Kidney epithelial cell (primary cell): ENCODE measurements around the gene RDX. TPM values are rescaled to one million over a fixed set of nuclear protein-coding genes. Genes with fewer than 3 reads are reported as not detected.

ENCODE experiments used
- DNase-seq: peaks from one replicate; pipeline ENCODE4 v3.0.0-alpha.2; 2010; ENCODE audit warnings: low read depth
- H3K27me3 ChIP-seq: 2 replicates; pipeline ENCODE4 v1.6.0; 2011; ENCODE audit warnings: low read length; ENCODE audit not compliant: control insufficient read depth, insufficient read depth
- H3K36me3 ChIP-seq: 2 replicates; pipeline ENCODE4 v1.5.1; 2011; ENCODE audit warnings: low read length; ENCODE audit not compliant: control insufficient read depth, insufficient read depth
- H3K4me3 ChIP-seq: 2 replicates; pipeline ENCODE4 v1.5.1; 2011; ENCODE audit warnings: low read depth, mild to moderate bottlenecking, control low read depth, low read length
- total RNA-seq: library from RNA; depleted of rRNA; stranded (reverse); fragments of >200 nt; gene quantifications from 2 replicates; pipeline ENCODE4 v1.2.3, GENCODE V29; 2015
- TF ChIP-seq, protein P1 (sequence below): IDR thresholded peaks from 2 replicates; pipeline ENCODE4 v1.5.1; 2011; ENCODE audit warnings: mild to moderate bottlenecking, moderate library complexity, low read length, control low read depth, inconsistent platforms; ENCODE audit not compliant: insufficient read depth, poor library complexity, severe bottlenecking

The RDX gene
- total RNA-seq, 1 donor from 2014 or later = 46.7 TPM

DNA sequence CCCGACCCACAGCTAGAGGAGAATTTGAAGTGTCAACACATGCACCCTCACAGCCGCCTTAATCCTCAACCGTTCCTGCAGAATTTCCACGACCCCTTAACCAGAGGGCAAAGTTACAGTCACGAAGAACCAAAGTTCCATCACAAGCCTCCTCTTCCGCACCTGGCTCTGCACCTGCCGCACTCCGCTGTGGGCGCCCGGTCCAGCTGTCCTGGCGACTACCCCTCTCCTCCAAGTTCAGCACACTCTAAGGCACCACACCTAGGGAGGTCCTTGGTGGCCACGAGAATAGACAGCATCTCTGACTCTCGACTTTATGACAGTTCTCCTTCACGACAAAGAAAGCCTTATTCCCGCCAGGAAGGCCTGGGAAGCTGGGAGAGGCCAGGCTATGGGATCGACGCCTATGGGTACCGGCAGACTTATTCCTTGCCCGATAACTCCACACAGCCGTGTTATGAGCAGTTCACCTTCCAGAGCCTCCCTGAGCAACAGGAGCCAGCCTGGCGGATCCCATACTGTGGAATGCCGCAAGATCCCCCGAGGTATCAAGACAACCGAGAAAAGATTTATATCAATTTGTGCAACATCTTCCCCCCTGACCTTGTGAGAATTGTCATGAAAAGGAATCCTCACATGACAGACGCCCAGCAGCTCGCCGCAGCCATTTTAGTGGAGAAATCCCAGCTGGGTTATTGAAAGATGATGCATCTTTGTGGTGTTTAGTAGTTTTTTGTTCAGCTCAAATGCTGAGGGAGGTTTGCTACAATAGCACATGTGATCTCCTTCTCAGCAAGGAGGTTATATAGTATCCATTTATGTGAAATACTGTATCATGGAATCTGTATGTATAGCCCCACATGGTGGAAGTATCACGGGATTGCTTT is 131.1 kb downstream of the RDX start:
- no peaks in the 10 kb centered on the region for H3K36me3 ChIP-seq
- TF ChIP-seq, protein P1, sequence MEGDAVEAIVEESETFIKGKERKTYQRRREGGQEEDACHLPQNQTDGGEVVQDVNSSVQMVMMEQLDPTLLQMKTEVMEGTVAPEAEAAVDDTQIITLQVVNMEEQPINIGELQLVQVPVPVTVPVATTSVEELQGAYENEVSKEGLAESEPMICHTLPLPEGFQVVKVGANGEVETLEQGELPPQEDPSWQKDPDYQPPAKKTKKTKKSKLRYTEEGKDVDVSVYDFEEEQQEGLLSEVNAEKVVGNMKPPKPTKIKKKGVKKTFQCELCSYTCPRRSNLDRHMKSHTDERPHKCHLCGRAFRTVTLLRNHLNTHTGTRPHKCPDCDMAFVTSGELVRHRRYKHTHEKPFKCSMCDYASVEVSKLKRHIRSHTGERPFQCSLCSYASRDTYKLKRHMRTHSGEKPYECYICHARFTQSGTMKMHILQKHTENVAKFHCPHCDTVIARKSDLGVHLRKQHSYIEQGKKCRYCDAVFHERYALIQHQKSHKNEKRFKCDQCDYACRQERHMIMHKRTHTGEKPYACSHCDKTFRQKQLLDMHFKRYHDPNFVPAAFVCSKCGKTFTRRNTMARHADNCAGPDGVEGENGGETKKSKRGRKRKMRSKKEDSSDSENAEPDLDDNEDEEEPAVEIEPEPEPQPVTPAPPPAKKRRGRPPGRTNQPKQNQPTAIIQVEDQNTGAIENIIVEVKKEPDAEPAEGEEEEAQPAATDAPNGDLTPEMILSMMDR = no peak
- H3K27me3 ChIP-seq = no peaks in the 10 kb centered on the region
- DNase-seq = no peak
- H3K4me3 ChIP-seq = no peak overlapping the region

- no peak for DNase-seq
- Histone ChIP-seq H3K27me3 (no peaks in the 10 kb centered on the region), H3K4me3 (no peak overlapping the region), H3K36me3 (no peaks in the 10 kb centered on the region)
- TF ChIP-seq, protein P1 = no peak
Observed at GRCh38 chr11:110162216-110162615, 134.2 kb downstream of the RDX start.

DNA sequence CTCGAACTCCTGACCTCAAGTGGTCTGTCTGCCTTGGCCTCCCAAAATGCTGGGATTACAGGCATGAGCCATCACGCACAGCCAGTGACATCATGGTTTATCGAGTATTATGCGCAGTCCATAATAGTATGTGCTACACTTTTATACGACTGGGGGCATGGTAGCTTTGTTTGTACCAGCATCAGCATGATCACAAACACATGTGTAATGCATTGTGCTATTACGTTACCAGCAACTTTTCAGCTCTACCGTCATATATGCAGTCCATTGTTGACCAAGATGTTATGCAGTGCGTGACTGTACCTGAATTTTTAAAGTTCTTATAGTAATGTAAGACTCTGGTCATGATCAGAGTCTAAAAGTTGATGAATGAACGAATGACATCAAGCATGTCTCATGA is 135.4 kb downstream of the RDX start:
- Histone ChIP-seq H3K4me3 (no peak overlapping the region), H3K27me3 (no peaks in the 10 kb centered on the region), H3K36me3 (no peaks in the 10 kb centered on the region)
- TF ChIP-seq, protein P1 = no peak
- DNase-seq = no peak

- no peak for DNase-seq
- no peak overlapping the region for H3K4me3 ChIP-seq
- no peaks in the 10 kb centered on the region for H3K27me3 ChIP-seq
- TF ChIP-seq, protein P1 = no peak
- H3K36me3 ChIP-seq = no peaks in the 10 kb centered on the region
Observed at GRCh38 chr11:110160437-110160836, 136.0 kb downstream of the RDX start.

DNA sequence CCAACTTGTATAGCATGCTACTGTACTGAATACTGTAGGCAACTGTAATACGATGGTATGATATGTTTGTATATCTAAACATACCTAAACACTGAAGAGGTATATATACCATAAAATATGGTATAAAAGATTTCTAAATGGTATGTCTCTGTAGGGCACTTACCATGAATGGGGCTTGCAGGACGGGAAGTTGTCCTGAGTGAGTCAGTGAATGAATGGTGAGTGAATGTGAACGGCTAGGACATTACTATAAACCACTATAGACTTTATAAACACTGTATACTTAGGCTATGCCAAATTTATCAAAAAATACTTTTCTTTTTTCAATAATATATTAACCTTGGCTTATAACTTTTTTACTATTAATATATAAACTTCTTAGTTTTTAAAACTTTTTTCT is 136.4 kb downstream of the RDX start:
- DNase-seq = no peak
- Histone ChIP-seq H3K36me3 (no peaks in the 10 kb centered on the region), H3K4me3 (no peak overlapping the region), H3K27me3 (no peaks in the 10 kb centered on the region)
- TF ChIP-seq, protein P1 = no peak

- Histone ChIP-seq H3K36me3 (no peaks in the 10 kb centered on the region), H3K27me3 (no peaks in the 10 kb centered on the region), H3K4me3 (no peak overlapping the region)
- DNase-seq = no peak
- TF ChIP-seq, protein P1 = no peak
Observed at GRCh38 chr11:110159476-110159875, 136.9 kb downstream of the RDX start.
